Lower leg skin (tissue), 3 donors: ENCODE data around the gene KIRREL3.

Experiments used
- CTCF ChIP-seq, 3 donors: fragments of 450-650 bp; IDR thresholded peaks; one replicate each; pipeline ENCODE4 v1.5.1; 2016; ENCODE audit warnings: antibody characterized with exemption in 3 of 3, mild to moderate bottlenecking in 3 of 3, moderate library complexity in 2 of 3
- POLR2A ChIP-seq, 2 donors: fragments of 450-650 bp; IDR thresholded peaks; one replicate each; pipeline ENCODE4 v1.6.1; 2016 to 2017; ENCODE audit warnings: antibody characterized with exemption in 2 of 2, mild to moderate bottlenecking in 1 of 2, moderate library complexity in 1 of 2

- TF ChIP-seq CTCF (IDR thresholded peaks at IDR 0.05) (no peak), POLR2A (IDR thresholded peaks at IDR 0.05) (no peak)
Measured at GRCh38 chr11:126686938-126687337, 313.6 kb downstream of the KIRREL3 start.
